Epidermal melanocyte (primary cell): Measurements from ENCODE around the gene E2F3.
"Not testable (repeated sequence)": the region's sequence is repeated elsewhere in the genome, so short reads cannot be mapped to it uniquely, and the experiment has no call there.

Source experiments
- DNase-seq: peaks from one replicate; pipeline ENCODE4 v3.0.0; 2011; ENCODE audit warnings: low spot score; ENCODE audit not compliant: insufficient read length

E2F3 gene

GRCh38 chr6:20467437-20467836 lies 65.8 kb downstream of the E2F3 start:
- DNase-seq = no peak

DNA sequence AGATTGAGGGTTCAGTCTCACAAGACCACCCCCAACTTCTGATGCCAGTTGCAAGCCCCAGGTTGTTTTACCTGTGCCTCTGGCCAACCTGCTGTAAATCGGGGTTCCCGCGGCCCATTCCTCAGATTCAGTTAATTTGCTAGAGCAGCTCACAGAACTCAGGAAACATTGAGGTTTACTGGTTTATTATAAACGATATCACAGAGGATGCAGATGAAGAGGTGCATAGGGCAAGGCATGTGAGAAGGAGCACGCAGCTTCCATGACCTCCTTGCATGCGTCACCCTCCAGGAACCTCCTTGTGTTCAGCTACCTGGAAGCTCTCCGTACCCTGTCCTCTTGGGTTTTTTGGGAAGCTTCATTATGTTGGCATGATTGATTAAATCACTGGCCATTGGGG lies 66.5 kb downstream of the E2F3 start:
- no peak for DNase-seq

- no peak for DNase-seq
Observed at GRCh38 chr6:20472748-20473147, 71.1 kb downstream of the E2F3 start.

- no peak for DNase-seq
Observed at GRCh38 chr6:20473518-20473917, 71.8 kb downstream of the E2F3 start.

- no peak for DNase-seq
Observed at GRCh38 chr6:20474874-20475542, 73.3 kb downstream of the E2F3 start.

GRCh38 chr6:20476501-20477043 lies 74.9 kb downstream of the E2F3 start:
- no peak for DNase-seq

- DNase-seq = no peak
Observed at GRCh38 chr6:20477485-20477884, 75.8 kb downstream of the E2F3 start.

DNA sequence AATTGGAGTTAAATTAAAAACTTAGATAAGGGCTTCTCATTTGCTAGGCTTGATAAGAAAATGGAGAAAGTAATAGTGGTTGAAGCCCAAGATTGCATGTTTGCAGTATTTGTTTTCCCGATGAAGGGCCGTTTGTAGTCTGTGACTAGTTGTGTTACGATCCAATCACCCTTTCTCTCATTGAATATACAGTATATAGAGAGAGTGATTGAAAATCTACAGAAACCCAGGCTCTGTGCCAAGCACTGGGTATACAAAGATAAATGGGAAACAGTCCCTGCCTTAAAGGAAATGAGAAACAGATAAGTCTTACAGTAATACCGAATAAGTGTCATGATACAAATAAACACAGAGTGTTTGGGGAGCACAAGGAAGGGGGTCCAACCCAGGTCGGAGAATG lies 77.4 kb downstream of the E2F3 start:
- DNase-seq = peak; percentile 54

DNA sequence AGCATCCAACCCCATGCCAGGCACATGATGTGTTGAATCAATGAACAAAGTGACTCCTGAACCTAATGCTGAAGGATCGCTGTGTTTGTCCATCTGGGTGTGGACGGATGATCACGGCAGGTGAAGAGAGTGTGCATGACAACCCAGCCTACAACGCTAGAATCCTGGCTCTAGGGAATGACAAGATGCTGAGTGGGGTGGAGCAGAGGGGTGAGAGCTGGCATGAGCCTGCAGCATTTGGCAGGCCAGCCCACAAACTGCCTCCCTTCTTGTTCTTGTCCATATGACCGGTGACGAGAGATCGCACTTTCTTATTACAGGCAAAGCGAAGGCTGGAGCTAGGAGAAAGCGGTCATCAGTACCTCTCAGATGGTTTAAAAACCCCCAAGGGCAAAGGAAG lies 77.8 kb downstream of the E2F3 start:
- no peak for DNase-seq

- no peak for DNase-seq
Observed at GRCh38 chr6:20481281-20481680, 79.6 kb downstream of the E2F3 start.

- no peak for DNase-seq
Observed at GRCh38 chr6:20483887-20484497, 82.3 kb downstream of the E2F3 start.

- no peak for DNase-seq
Observed at GRCh38 chr6:20486641-20487040, 85.0 kb downstream of the E2F3 start.

- DNase-seq = no peak
Observed at GRCh38 chr6:20487669-20488375, 86.1 kb downstream of the E2F3 start.

DNA sequence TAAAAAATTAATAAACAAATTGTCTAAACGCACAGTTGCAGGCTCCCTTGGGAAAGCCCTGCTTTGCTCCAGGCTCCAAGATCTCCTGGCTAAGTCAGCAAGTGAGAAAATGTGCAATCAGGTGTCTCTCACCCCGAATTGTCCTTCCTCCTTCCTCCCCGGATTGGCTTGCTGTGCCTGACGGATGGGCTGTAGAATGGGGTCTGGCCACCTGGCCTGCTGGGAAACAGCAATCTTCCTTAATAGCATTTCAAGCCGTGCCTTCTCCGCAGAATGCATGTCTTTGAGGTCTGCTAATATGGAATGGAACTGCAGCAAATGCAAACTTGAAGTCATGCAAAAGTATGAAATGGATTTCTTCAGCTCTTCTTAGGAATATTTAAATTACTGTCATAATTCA lies 88.9 kb downstream of the E2F3 start:
- DNase-seq = no peak

- no peak for DNase-seq
Observed at GRCh38 chr6:20492099-20492498, 90.4 kb downstream of the E2F3 start.

DNA sequence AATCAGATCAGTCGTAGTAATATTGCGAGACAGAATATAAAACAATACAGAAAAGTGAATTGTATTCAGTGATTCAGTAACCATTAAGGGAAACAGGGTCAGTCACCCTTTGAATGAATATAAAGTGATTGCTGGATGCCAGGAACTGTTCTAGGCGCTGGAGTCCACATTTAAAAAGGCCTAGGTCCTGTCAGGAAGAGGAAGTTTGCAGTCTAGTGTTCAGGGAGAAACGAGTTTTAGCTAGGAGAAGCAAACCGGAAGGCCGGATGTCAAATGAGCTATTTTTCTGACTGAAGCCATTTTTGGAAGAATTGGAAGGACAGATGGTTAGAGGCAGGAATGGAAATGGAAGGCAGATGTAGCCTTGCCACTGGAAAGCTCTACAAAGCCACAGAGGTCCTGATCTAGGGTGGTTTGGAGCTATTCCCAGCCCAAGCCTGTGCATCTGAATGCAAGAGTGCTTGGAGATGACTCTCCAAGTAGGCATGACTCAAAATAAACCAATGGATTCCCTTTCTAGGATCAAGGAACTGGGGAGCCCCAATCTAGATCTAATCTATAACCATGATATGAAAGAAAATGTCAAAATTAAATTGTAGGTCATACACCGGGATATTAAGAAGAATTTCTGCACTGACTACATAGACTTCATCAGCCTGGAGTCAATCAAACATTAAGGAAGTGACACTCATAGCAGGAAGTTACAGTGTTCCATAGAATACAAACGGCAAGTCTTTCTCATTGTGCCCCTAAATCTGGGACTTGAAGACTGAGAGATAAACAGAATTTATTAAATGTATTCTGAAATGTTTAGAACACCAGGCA lies 95.7 kb downstream of the E2F3 start:
- no peak for DNase-seq

DNA sequence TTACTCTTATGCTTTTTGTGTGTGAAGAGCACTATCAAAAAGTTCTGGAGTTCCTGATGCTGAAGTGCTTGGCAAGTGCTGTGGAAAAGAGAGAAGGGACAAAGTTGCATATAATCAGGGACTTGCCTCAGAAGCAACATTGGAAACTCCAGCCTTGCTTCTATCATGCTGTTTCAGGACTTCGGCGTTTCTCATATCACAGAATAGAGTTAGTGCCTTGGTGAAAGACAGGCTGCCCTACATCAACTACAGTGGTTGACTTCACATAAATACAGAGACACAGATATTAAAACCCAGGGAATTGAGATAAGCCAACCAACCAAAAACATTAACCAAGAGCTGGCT lies 96.3 kb downstream of the E2F3 start:
- no peak for DNase-seq

GRCh38 chr6:20509212-20509611 lies 107.5 kb downstream of the E2F3 start:
- DNase-seq = no peak

DNA sequence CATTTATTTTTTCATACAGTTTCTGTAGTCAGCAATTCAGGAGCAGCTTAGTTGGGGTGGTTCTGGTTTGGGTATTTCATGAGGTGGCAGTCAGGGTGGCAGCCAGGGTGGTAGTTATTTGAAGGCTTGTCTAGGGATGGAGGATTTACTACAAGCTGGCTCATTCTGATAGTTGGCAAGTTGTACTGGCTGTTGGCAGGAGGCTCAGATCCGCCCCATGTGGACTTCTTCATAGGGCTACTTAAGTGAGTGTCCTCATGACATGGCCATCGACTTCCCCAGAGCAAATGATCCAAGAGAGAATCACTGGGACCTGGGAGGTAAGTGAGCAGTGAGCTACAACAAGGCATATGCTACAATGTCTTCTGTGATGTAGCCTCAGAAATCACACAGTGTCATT lies 110.2 kb downstream of the E2F3 start:
- no peak for DNase-seq

GRCh38 chr6:20525208-20525607 lies 123.5 kb downstream of the E2F3 start:
- DNase-seq = not testable (repeated sequence)

DNA sequence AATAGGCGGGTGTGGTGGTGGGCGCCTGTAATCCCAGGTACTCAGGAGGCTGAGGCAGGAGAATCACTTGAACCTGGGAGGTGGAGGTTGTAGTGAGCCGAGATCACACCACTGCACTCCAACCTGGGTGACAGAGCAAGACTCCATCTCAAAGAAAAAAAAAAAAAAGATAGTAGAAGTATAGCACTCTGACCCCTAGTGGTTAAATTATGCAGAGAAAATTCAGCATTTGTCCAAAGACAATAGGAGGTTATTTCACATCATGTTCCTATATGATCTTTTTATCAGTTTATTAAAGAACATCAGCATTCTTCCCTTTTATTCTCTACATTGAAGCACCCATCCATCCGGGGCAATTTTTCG lies 127.4 kb downstream of the E2F3 start:
- DNase-seq = not testable (repeated sequence)

GRCh38 chr6:20532881-20533280 lies 131.2 kb downstream of the E2F3 start:
- no peak for DNase-seq
